ENCODE results near the gene EYA4. TPM values are rescaled to one million over a fixed set of nuclear protein-coding genes. Genes with fewer than 3 reads are reported as not detected.

Gene EYA4
- total RNA-seq, 1 experiment from 2014 or later, result not detected

- Mint-ChIP-seq H3K4me3 (ENCODE audit: unreplicated experiment) (no peak overlapping the region), H3K27ac (ENCODE audit: low read depth, unreplicated experiment) (no peak overlapping the region), H3K9me3 (ENCODE audit: unreplicated experiment) (no peaks in the 10 kb centered on the region), H3K36me3 (ENCODE audit: insufficient read depth, unreplicated experiment) (no peaks in the 10 kb centered on the region), H3K4me1 (ENCODE audit: insufficient read depth, unreplicated experiment) (no peaks in the 10 kb centered on the region), H3K27me3 (ENCODE audit: insufficient read depth, unreplicated experiment) (peaks cover 92% of the 10 kb centered on the region)
- CTCF ChIA-PET, result no interaction called here
- intact Hi-C loops (cut with micrococcal nuclease), result no loop called here
- POLR2A ChIA-PET, result no interaction called here
- TF ChIP-seq CTCF (IDR thresholded peaks at IDR 0.05; ENCODE audit: unreplicated experiment), result no peak
- no TSS peak for BruUV-seq (replicated peaks)
- DNase-seq (ENCODE audit: unreplicated experiment), result no peak
These were observed 3.9 kb downstream of the EYA4 start for GRCh38 chr6:133245007-133245406.

- Mint-ChIP-seq H3K36me3 (ENCODE audit: insufficient read depth, unreplicated experiment) (no peaks in the 10 kb centered on the region), H3K27ac (ENCODE audit: low read depth, unreplicated experiment) (no peak overlapping the region), H3K4me1 (ENCODE audit: insufficient read depth, unreplicated experiment) (no peaks in the 10 kb centered on the region), H3K27me3 (ENCODE audit: insufficient read depth, unreplicated experiment) (peaks cover 88% of the 10 kb centered on the region), H3K9me3 (ENCODE audit: unreplicated experiment) (no peaks in the 10 kb centered on the region), H3K4me3 (ENCODE audit: unreplicated experiment) (no peak overlapping the region)
- ChIA-PET CTCF (no interaction called here), POLR2A (no interaction called here)
- intact Hi-C loops (cut with micrococcal nuclease), result no loop called here
- no peak for TF ChIP-seq CTCF (IDR thresholded peaks at IDR 0.05; ENCODE audit: unreplicated experiment)
- no TSS peak for BruUV-seq (replicated peaks)
- no peak for DNase-seq (ENCODE audit: unreplicated experiment)
These were observed 4.3 kb downstream of the EYA4 start for GRCh38 chr6:133245422-133245903.

- H3K9me3 Mint-ChIP-seq (ENCODE audit: unreplicated experiment), result no peaks in the 10 kb centered on the region
- intact Hi-C loops (cut with micrococcal nuclease), result no loop called here
- CTCF ChIA-PET, result no interaction called here
- H3K4me1 Mint-ChIP-seq (ENCODE audit: insufficient read depth, unreplicated experiment), result no peaks in the 10 kb centered on the region
- H3K27me3 Mint-ChIP-seq (ENCODE audit: insufficient read depth, unreplicated experiment), result peaks cover 86% of the 10 kb centered on the region
- no peak overlapping the region for H3K27ac Mint-ChIP-seq (ENCODE audit: low read depth, unreplicated experiment)
- no peaks in the 10 kb centered on the region for H3K36me3 Mint-ChIP-seq (ENCODE audit: insufficient read depth, unreplicated experiment)
- DNase-seq (ENCODE audit: unreplicated experiment), result no peak
- BruUV-seq (replicated peaks), result no TSS peak
- H3K4me3 Mint-ChIP-seq (ENCODE audit: unreplicated experiment), result no peak overlapping the region
- TF ChIP-seq CTCF (IDR thresholded peaks at IDR 0.05; ENCODE audit: unreplicated experiment), result no peak
- POLR2A ChIA-PET, result no interaction called here
These were observed 6.4 kb downstream of the EYA4 start for GRCh38 chr6:133247581-133247980.

- Mint-ChIP-seq H3K36me3 (ENCODE audit: insufficient read depth, unreplicated experiment) (no peaks in the 10 kb centered on the region), H3K27me3 (ENCODE audit: insufficient read depth, unreplicated experiment) (peaks cover 86% of the 10 kb centered on the region), H3K4me1 (ENCODE audit: insufficient read depth, unreplicated experiment) (no peaks in the 10 kb centered on the region), H3K27ac (ENCODE audit: low read depth, unreplicated experiment) (no peak overlapping the region), H3K9me3 (ENCODE audit: unreplicated experiment) (no peaks in the 10 kb centered on the region), H3K4me3 (ENCODE audit: unreplicated experiment) (no peak overlapping the region)
- peak; percentile 69 for DNase-seq (ENCODE audit: unreplicated experiment)
- no peak for TF ChIP-seq CTCF (IDR thresholded peaks at IDR 0.05; ENCODE audit: unreplicated experiment)
- POLR2A ChIA-PET, result no interaction called here
- intact Hi-C loops (cut with micrococcal nuclease), result no loop called here
- CTCF ChIA-PET, result no interaction called here
- no TSS peak for BruUV-seq (replicated peaks)
These were observed 7.3 kb downstream of the EYA4 start for GRCh38 chr6:133248241-133249001.
